ENCODE results near the gene PHLDA3.

DNA sequence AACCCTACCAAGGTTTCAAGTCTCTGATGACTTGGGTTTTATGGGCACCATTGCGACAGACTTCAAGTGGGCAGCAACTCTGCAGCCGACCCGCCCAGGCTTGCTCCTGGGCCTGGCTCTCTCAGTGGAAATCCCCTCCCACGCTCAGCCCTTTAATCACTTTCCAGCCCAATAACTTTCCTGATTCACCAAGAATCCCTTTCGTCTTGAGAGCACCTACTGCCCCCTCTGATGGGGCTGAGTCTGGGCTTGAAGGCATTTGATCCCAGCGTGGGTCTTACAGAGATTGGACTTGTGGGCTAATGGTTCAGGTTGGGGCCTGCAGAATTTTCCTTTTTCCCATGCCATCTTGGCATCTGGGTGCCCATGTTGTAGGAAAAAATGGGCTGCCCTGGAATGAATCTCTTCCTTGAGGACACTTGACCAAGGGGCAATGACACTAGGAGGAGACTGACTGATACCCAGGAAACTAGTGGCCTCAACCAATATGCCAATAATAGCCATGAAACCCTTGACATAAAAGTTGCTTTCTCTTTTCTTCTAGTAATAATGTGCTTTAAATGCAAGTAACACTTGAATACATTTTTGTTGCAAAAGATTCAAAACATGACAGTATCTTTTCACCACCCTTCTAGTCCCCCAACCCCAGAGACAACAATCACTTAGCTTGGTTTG lies 7.8 kb upstream of the PHLDA3 start:
- TF ChIP-seq, protein P1, sequence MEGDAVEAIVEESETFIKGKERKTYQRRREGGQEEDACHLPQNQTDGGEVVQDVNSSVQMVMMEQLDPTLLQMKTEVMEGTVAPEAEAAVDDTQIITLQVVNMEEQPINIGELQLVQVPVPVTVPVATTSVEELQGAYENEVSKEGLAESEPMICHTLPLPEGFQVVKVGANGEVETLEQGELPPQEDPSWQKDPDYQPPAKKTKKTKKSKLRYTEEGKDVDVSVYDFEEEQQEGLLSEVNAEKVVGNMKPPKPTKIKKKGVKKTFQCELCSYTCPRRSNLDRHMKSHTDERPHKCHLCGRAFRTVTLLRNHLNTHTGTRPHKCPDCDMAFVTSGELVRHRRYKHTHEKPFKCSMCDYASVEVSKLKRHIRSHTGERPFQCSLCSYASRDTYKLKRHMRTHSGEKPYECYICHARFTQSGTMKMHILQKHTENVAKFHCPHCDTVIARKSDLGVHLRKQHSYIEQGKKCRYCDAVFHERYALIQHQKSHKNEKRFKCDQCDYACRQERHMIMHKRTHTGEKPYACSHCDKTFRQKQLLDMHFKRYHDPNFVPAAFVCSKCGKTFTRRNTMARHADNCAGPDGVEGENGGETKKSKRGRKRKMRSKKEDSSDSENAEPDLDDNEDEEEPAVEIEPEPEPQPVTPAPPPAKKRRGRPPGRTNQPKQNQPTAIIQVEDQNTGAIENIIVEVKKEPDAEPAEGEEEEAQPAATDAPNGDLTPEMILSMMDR (conservative IDR thresholded peaks at IDR 0.05; ENCODE audit: low read depth, low read length): no peak
- TF ChIP-seq RFX5 (IDR thresholded peaks at IDR 0.05; ENCODE audit: low read depth, low read length): no peak
- TF ChIP-seq, protein P2, sequence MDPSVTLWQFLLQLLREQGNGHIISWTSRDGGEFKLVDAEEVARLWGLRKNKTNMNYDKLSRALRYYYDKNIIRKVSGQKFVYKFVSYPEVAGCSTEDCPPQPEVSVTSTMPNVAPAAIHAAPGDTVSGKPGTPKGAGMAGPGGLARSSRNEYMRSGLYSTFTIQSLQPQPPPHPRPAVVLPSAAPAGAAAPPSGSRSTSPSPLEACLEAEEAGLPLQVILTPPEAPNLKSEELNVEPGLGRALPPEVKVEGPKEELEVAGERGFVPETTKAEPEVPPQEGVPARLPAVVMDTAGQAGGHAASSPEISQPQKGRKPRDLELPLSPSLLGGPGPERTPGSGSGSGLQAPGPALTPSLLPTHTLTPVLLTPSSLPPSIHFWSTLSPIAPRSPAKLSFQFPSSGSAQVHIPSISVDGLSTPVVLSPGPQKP (IDR thresholded peaks at IDR 0.05; ENCODE audit: borderline replicate concordance, low read depth, low read length): no peak
- TF ChIP-seq BHLHE40 (IDR thresholded peaks at IDR 0.05; ENCODE audit: low read depth, low read length): no peak
